ENCODE measurements around the gene ACVR1. TPM values are rescaled to one million over a fixed set of nuclear protein-coding genes. Genes with fewer than 3 reads are reported as not detected.

Gene ACVR1
- total RNA-seq, 1 experiment from 2014 or later = 17.1 TPM

DNA sequence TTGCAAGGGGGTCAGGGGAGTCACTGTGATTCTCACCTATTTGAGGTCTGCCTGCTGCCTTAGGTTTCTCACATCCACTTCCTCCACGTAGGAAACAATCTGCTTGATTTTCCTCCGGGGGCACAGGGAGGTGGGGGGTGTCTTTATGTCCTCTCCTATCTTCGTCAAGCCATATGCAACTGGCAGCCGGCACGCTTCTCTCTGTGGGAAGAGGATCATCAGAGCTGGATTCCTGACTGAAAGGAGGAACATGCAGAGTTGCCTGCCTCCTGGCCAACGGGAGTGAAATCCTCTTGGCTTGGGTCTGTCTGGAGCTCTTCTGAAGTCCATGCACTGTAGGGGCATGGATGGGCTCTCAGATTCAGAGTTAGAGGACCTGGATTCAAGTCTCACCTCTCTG is 43.1 kb upstream of the ACVR1 start:
- H3K9me3 ChIP-seq (ENCODE audit: low read depth, low read length, poor library complexity, severe bottlenecking) = no peaks in the 10 kb centered on the region
- no peak for TF ChIP-seq CTCF (conservative IDR thresholded peaks at IDR 0.05; ENCODE audit: low read depth, low read length)
- no peak for TF ChIP-seq EZH2 (IDR thresholded peaks at IDR 0.05; ENCODE audit: borderline replicate concordance, low read depth, low read length, poor library complexity, severe bottlenecking)
- POLR2A ChIA-PET (ENCODE audit: low non-redundant PET) = no interaction called here
- no peak overlapping the region for H3K4me3 ChIP-seq (ENCODE audit: low read depth, low read length, poor library complexity, severe bottlenecking)
- no peaks in the 10 kb centered on the region for H3K36me3 ChIP-seq (ENCODE audit: insufficient read depth, low read length, poor library complexity, severe bottlenecking)
- DNase-seq (ENCODE audit: low spot score) = no peak
- CTCF ChIA-PET = no interaction called here
- no peak overlapping the region for H3K27ac ChIP-seq (ENCODE audit: low read depth, low read length, poor library complexity, severe bottlenecking)
- no peaks in the 10 kb centered on the region for H3K4me1 ChIP-seq (ENCODE audit: insufficient read depth, low read length, poor library complexity, severe bottlenecking)
- H3K27me3 ChIP-seq (replicated peaks; ENCODE audit: insufficient read depth, low read depth, low read length, poor library complexity) = no peaks in the 10 kb centered on the region
- intact Hi-C loops (cut with micrococcal nuclease; ENCODE audit: unreplicated experiment) = no loop called here
- BruUV-seq (replicated peaks) = no TSS peak

GRCh38 chr2:157918319-157918718 is 42.2 kb upstream of the ACVR1 start:
- Histone ChIP-seq H3K36me3 (ENCODE audit: insufficient read depth, low read length, poor library complexity, severe bottlenecking) (no peaks in the 10 kb centered on the region), H3K27me3 (replicated peaks; ENCODE audit: insufficient read depth, low read depth, low read length, poor library complexity) (no peaks in the 10 kb centered on the region), H3K27ac (ENCODE audit: low read depth, low read length, poor library complexity, severe bottlenecking) (no peak overlapping the region), H3K4me1 (ENCODE audit: insufficient read depth, low read length, poor library complexity, severe bottlenecking) (no peaks in the 10 kb centered on the region), H3K9me3 (ENCODE audit: low read depth, low read length, poor library complexity, severe bottlenecking) (no peaks in the 10 kb centered on the region), H3K4me3 (ENCODE audit: low read depth, low read length, poor library complexity, severe bottlenecking) (no peak overlapping the region)
- TF ChIP-seq CTCF (conservative IDR thresholded peaks at IDR 0.05; ENCODE audit: low read depth, low read length) (no peak), EZH2 (IDR thresholded peaks at IDR 0.05; ENCODE audit: borderline replicate concordance, low read depth, low read length, poor library complexity, severe bottlenecking) (no peak)
- CTCF ChIA-PET = no interaction called here
- intact Hi-C loops (cut with micrococcal nuclease; ENCODE audit: unreplicated experiment) = no loop called here
- DNase-seq (ENCODE audit: low spot score) = no peak
- POLR2A ChIA-PET (ENCODE audit: low non-redundant PET) = no interaction called here
- no TSS peak for BruUV-seq (replicated peaks)

DNA sequence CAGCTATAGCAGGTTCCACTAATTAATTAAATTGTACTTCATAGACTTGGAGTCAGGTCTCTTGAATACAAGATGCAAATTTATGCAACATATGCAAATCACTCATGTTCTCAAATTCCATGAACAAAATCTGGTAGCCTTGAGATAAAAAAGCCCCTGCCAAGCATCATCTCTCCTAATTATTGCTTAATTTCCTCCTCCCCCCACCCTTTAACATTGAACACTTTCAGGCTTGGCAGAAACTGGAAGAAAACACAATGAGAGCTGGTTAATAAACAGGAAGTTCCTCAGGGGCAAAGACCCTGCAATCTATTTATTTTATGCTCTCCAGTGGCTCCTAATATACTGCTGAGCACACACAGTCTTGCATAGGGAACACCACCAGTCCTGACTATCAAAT is 35.6 kb upstream of the ACVR1 start:
- Histone ChIP-seq H3K36me3 (ENCODE audit: insufficient read depth, low read length, poor library complexity, severe bottlenecking) (no peaks in the 10 kb centered on the region), H3K4me1 (ENCODE audit: insufficient read depth, low read length, poor library complexity, severe bottlenecking) (peaks cover 18% of the 10 kb centered on the region), H3K4me3 (ENCODE audit: low read depth, low read length, poor library complexity, severe bottlenecking) (no peak overlapping the region), H3K27me3 (replicated peaks; ENCODE audit: insufficient read depth, low read depth, low read length, poor library complexity) (no peaks in the 10 kb centered on the region), H3K27ac (ENCODE audit: low read depth, low read length, poor library complexity, severe bottlenecking) (no peak overlapping the region), H3K9me3 (ENCODE audit: low read depth, low read length, poor library complexity, severe bottlenecking) (no peaks in the 10 kb centered on the region)
- DNase-seq (ENCODE audit: low spot score) = peak; percentile 65
- BruUV-seq (replicated peaks) = no TSS peak
- intact Hi-C loops (cut with micrococcal nuclease; ENCODE audit: unreplicated experiment) = no loop called here
- ChIA-PET CTCF (interaction anchor here (0.6 kb wide), 1 partner anchor 96 kb away, joined by 6 read pairs; no protein-coding TSS in a partner anchor), POLR2A (ENCODE audit: low non-redundant PET) (no interaction called here)
- no peak for TF ChIP-seq EZH2 (IDR thresholded peaks at IDR 0.05; ENCODE audit: borderline replicate concordance, low read depth, low read length, poor library complexity, severe bottlenecking)
- no peak for TF ChIP-seq CTCF (conservative IDR thresholded peaks at IDR 0.05; ENCODE audit: low read depth, low read length)
